HG03378 (cell line): ENCODE data around the gene PIP5K1C.
"Not testable (repeated sequence)": the region's sequence is repeated elsewhere in the genome, so short reads cannot be mapped to it uniquely, and the experiment has no call there.

Experiments
- ATAC-seq: cut with Tn5 transposase; IDR thresholded peaks from one replicate; pipeline ENCODE4 v1.9.1; 2021; ENCODE audit warnings: mild to moderate bottlenecking, moderate library complexity; ENCODE audit not compliant: unreplicated experiment

PIP5K1C gene

DNA sequence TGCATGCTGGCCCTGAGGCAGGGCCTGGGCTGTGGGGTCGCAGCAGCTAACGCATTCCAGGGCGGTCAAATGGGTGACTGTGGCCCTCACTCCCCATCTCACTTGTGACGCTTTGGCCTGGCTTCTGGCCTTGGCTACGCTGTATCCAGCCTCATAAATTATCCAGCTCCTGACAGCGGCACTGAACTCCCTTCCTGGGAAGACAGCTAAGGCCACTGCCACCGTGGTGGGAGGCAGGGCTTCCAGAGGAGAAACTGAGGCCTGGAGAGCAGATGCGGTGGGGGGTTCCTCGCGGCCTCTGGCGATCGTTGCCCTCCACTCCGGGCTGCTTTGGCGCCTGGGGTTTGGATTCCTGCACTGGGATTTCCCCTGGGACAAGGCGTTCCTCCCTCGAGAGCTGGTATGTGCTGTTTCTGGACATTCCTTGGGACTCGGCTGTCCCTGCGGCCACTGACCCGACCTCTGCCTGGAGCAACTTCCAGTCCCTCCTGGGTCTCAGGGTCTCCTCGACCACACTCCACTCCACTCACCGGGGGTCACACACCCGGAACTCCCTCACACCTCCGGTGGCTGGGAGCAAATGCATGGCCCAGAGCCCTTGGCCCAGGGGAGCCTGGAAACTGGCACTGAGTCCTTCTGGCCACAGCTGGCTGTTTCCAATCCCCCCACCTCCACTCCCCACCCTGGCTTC, 97.0 kb downstream of the PIP5K1C start:
- ATAC-seq = no peak

DNA sequence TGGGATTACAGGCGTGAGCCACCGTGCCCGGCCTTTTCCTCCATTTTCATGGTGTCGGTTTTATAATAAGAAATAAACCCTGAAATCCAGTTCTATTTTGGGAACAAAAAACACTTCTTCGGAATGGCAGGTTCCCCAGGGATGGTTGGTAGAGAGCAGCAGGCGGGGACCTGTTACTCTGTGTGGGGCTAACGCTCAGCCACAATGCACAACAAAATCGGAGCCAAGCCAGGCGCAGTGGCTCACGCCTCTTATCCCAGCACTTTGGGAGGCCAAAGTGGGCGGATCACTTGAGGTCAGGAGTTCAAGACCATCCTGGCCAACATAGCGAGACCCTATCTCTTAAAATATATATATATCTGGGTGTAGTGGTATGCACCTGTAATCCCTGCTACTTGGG, 99.2 kb downstream of the PIP5K1C start:
- ATAC-seq = no peak

DNA sequence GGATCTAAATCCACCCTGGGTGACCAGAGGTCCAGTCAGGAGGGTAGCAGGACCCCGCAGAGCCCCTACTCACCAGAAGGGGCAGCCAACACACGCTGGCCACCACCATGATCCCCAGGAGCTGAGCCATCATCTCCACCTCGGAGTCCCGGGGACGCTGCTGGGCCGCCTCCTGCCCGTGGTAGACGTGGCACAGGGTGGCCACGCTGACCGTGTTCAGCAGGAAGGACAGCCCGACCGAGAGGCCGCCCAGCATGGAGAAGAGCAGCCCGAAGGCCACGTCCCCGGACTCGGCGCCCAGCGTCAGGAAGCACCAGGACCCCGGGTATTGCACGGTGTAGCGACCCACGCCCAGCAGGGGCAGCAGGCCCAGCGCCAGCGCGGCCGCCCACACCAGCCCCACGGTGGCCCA, 100.5 kb downstream of the PIP5K1C start:
- no peak for ATAC-seq

DNA sequence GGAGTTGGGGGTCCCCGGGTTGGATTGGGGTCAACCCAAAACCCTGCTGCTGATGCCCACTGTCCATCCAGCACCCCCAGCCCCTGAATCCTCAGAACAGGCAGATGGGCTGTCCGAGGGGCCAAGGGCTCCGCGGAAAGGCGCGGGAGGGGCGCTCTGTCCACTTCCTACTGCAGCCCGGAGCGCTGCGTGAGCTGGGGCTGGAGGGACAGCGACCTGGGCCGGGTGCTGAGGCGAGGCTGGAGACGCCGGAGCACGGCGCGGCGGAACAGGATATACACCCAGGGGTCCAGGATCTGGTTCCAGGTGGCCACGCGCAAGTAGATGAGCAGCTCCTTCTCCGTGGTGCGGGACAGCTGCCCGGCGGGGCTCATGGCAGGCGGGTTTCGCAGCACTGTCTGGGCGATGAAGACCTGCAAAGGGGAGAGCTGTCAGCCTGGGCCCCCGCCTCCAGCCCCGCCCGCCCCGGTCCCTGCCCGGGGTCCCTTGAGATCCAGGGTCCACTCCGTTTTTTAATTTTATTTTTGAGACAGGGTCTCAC, 104.7 kb downstream of the PIP5K1C start:
- ATAC-seq = no peak

DNA sequence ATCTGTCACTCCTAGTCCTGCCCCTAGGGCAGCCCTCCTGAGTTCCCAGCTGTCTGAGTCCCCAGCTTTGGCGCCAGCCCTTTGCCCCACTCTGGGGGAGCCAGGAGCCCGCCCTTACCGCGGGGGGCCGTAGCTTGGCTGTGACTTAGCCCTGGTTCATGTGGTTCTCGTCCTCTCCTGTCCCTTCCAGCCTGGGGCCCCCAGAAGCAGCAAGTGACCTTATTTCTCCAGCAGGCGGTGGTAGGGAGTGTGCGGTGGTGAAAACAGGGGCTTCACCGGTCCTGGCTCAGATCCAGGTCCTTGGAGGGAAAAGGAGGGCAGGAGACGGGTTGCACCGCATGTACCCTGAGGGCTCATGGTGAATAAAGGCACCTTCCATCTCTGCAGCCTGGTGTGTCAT, 107.1 kb downstream of the PIP5K1C start:
- ATAC-seq = no peak

DNA sequence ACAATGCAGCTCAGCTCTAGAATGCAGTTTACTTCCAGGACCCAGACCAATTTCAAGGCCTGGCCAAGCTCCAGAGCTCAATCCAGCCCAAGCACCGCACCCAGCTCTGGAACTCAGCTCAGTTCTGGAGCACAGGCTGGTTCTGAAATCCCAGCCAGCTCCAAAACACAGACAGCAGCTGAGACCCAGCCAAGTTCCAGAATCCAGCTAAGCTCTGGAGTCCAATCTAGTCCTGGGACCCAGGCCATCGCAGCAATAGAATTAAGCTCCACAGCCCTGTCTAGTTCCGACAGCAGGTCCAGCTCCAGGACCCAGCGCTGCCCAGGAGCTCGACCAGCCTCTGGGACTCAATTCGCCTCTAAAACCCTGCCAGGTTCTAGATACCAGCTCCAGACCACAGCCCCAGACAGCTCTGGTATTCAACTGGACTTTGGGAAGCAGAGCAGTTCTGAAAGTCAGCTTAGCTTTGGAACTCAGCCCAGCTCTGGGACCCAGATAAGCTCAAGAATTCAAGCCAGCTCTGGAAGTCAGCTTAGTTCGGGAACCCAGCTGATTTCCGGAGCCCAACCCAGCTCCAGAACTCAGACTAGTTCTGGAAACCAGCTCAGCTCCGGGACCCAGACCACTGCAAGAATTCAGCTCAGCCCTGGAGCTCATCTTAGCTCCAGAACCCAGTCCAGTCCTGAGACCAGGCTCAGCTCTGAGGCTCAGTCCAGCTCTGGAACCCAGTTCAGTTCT, 108.2 kb downstream of the PIP5K1C start:
- no peak for ATAC-seq

DNA sequence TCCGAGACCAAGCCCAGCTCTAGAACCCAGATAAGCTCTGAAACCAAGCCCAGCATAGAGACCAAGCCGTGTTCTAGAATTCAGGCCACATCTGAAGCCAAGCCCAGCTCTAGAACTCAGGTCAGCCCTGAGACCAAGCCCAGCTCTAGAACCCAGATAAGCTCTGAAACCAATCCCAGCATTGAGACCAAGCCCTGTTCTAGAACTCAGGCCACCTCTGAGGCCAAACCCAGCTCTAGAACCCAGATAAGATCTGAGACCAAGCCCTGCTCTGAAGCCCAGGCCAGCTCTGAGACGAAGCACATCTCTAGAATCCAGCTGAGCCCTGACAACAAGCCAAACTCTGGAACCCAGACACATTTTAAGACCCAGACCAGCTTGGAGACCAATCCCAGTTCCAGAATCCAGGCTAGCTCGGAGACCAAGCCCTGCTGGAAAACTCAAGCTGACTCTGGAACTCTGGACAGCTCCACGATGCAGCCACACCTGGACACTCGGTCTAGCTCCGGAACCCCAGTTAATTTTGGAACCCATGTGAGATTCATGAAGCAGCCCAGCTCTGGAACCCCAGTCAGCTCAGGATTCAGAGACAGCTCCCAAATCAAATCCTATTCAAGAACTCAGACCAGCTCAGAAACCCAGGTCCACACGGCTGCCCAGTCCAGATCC, 109.1 kb downstream of the PIP5K1C start:
- no peak for ATAC-seq

DNA sequence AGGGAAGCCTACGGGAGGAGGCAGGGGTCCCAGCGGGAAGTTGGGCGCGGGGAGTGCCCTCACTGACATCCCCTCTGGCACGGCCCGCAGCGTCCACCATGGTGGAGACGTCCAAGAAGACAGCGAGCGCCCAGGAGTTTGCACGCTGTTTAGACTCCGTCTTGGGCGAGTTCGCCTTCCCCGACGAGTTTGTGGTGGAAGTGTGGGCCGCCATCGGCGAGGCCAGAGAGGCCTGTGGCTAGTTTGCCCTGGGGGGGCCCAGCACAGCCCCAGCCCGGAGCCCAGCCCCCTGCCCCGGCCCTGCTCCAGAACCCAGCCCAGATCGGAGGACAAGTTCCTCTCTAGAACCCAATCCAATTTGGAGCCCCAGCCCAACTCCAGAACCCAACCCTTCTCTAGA, 110.3 kb downstream of the PIP5K1C start:
- ATAC-seq = no peak

DNA sequence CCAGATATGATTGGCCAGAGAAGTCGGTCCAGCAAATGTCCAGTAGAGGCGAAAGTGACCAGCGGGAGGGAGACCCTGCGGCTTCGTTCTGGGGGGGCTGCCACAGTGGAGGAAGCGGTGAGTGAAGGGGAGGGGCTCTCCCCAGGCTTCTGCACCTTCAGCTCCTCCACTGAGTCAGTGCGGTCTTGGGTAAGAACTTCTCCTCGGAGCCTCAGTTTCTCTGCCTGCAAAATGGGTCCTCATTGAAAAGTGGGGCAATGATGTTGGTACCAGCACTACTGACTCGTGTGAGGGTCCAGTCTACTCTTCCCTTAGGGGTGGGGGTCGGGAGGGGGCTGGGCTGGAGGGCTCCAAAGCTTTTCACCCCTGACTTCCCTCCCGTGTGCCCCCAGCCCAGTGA, 110.8 kb downstream of the PIP5K1C start:
- ATAC-seq = no peak

DNA sequence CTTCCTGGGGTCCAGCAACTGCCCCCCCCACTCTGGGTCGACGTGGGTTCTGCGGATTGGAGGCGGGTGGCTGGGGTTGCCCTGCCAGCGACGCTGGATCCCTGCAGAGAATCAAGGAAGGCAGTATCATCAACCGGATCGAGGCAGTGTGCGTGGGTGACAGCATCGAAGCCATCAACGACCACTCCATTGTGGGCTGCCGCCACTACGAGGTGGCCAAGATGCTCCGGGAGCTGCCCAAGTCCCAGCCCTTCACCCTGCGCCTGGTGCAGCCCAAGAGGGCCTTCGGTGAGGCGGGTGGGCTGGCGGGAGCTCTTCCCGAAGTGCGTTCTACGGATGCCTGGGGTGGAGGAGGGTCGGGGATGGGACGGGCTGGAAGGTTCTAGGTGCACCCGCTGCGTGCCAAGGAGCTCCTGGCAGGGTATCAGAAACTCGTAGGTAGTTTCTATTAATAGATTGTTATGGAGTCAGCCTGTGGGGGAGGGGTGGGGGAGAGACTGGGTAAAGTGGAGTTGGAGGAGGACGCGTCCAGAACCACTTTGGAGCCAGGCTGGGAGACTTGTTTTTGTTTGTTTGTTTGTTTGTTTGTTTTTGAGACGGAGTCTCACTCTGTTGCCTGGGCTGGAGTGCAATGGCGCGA, 113.4 kb downstream of the PIP5K1C start:
- no peak for ATAC-seq

DNA sequence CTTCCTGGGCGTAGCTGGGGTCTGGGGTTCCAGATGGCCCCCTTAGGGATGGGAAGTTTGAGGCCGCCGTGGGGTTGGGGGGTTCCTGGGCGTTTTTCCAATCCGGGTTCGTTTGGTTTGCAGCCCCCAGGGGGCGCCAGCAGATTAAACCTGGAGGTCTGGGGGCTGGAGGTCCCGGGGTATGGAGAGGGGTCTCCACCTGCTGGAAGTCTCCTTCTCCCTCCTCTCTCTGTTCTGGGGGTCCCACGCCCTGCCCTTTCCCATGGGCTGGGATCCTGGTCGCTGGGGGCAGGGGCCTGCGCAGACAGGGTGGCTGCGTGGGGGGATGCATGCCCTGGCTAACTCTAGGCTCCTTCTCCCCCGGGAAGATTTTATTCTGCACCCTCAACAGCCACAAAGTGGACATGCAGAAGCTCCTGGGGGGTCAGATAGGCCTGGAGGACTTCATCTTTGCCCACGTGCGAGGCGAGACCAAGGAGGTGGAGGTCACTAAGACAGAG, 114.1 kb downstream of the PIP5K1C start:
- ATAC-seq = no peak

DNA sequence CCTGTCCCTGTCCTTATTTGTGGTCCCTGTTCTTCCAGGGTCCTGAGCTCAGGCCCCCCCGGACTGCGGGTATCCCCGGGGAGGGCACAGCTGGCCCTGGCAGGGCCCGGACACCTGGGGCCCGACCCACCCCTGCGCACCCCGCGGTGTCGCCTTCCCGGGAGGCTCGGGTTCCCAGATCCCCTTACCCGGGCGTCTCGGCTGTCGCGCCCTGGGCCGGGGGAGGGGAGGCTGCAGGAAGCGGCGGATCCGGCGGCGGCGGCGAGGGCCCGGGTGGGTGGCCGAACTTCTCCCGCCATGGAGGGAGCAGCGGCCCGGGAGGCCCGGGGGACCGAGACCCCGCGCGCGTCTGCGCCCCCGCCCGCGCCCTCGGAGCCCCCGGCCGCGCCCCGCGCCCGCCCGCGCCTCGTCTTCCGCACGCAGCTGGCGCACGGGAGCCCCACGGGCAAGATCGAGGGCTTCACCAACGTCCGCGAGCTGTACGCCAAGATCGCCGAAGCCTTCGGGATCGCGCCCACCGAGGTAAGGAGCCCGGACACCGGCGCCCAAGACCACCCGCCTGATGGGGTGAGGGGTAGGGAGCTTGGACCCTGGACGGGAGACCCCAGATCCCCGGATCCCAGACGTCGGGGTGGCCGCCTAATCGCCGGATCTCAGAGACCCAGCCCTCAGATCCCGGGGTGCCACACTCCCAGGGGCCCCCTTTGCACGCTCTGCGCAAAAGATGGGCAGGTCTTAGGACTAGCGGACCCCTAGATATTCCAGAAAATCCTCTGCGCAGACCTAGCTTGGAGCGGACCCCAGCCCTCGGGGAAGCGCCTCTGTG, 114.8 kb downstream of the PIP5K1C start, which contains the start of gene GIPC3:
Gene GIPC3, plus strand, starts transcription at position 178 of the 826 bp plus-strand sequence. Its CDS starts 120 bp downstream, at position 298.
- ATAC-seq = no peak

DNA sequence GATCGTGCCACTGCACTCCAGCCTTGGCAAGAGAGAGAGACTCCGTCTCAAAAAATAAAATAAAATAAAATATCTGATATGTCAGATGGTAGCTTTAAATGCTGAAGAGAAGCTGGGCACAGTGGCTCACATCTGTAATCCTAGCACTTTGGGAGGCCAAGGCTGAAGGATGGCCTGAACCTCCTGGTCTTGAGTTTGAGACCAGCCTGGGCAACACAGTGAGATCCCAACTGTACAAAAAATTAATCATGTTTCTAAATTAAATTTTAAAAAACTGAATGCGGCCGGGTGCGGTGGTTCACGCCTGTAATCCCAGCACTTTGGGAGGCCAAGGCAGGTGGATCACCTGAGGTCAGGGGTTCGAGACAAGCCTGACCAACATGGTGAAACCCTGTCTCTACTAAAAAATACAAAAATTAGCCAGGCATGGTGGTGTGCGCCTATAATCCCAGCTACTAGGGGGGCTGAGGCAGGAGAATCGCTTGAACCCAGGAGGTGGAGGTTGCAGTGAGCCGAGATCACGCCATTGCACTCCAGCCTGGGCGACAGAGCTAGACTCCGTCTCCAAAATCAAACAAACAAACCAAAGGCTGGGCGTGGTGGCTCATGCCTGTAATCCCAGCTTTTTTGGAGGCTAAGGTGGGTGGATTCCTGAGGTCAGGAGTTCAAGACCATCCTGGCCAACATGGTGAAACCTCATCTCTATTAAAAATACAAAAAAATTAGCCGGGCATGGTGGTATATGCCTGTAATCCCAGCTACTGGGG, 116.0 kb downstream of the PIP5K1C start:
- not testable (repeated sequence) for ATAC-seq

DNA sequence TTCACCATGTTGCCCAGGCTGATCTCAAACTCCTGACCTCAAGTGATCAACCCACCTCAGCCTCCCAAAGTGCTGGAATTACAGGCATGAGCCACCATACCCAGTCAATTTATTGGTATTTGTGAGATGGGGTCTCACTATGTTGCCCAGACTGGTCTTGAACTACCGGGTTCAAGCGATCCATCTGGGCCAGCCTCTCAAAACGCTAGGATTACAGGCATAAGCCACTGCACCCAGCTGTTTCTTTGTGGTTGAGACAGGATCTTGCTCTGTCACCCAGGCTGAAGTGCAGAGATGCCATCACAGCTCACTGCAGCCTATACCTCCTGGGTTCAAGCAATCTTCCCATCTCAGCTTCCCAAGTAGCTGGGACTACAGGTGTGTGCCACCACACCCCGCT, 118.5 kb downstream of the PIP5K1C start:
- ATAC-seq = not testable (repeated sequence)
